Mucosa of descending colon (tissue), 3 donors: ENCODE data around the gene MRTFB. TPM values are rescaled to one million over a fixed set of nuclear protein-coding genes. Genes with fewer than 3 reads are reported as not detected.

Source experiments
- ATAC-seq: fragments of 200-7000 bp; cut with Tn5 transposase; one replicate; pipeline ENCODE4 v1.9.1; 2020; ENCODE audit warnings: mild to moderate bottlenecking, moderate library complexity
- DNase-seq, 3 donors: peaks; one replicate each; pipeline ENCODE4 v3.0.0-alpha.2; 2020
- H3K36me3 ChIP-seq: fragments of 200-600 bp; one replicate; pipeline ENCODE4 v1.8.0; 2021; ENCODE audit warnings: low read depth, mild to moderate bottlenecking
- H3K4me1 ChIP-seq: fragments of 200-600 bp; one replicate; pipeline ENCODE4 v1.8.0; 2021; ENCODE audit warnings: low read depth, mild to moderate bottlenecking
- H3K4me3 ChIP-seq: fragments of 200-600 bp; one replicate; pipeline ENCODE4 v1.8.0; 2021; ENCODE audit warnings: mild to moderate bottlenecking
- H3K9me3 ChIP-seq: fragments of 200-600 bp; one replicate; pipeline ENCODE4 v1.8.0; 2021; ENCODE audit warnings: mild to moderate bottlenecking
- CTCF ChIP-seq: fragments of 200-600 bp; IDR thresholded peaks from one replicate; pipeline ENCODE4 v1.8.0; 2022; ENCODE audit warnings: antibody characterized with exemption, mild to moderate bottlenecking
- intact Hi-C, 2 donors: fragments of 100-400 bp; cut with DNase I in 1 of 2; cut with micrococcal nuclease in 1 of 2; formaldehyde crosslinking; loops; one replicate each; pipeline versions ENCODE4 v1.11.0 to v1.11.1; 2022; cut with DNase I, micrococcal nuclease
- total RNA-seq, 3 donors: library from RNA; stranded (reverse); fragmentation: NEBNext Ultra II Directional in 2 of 3; extraction: Animal tissue kit (Norgen Biotek cat#: 25700) in 2 of 3; gene quantifications; one replicate each; pipeline versions ENCODE4 v1.2.1 to v1.2.4, GENCODE V29; 2021 to 2023
- donor health status: DM: no; HTN: no; CAD: no; lungs with moderate emphysema.
- donor health status: DM: no; HTN: no; CAD: no.
- donor health status: DM: no; HTN: yes; CAD: no.

MRTFB gene
- total RNA-seq, 3 donors from 2014 or later: 40.0 to 49.9 (median 40.0) TPM

DNA sequence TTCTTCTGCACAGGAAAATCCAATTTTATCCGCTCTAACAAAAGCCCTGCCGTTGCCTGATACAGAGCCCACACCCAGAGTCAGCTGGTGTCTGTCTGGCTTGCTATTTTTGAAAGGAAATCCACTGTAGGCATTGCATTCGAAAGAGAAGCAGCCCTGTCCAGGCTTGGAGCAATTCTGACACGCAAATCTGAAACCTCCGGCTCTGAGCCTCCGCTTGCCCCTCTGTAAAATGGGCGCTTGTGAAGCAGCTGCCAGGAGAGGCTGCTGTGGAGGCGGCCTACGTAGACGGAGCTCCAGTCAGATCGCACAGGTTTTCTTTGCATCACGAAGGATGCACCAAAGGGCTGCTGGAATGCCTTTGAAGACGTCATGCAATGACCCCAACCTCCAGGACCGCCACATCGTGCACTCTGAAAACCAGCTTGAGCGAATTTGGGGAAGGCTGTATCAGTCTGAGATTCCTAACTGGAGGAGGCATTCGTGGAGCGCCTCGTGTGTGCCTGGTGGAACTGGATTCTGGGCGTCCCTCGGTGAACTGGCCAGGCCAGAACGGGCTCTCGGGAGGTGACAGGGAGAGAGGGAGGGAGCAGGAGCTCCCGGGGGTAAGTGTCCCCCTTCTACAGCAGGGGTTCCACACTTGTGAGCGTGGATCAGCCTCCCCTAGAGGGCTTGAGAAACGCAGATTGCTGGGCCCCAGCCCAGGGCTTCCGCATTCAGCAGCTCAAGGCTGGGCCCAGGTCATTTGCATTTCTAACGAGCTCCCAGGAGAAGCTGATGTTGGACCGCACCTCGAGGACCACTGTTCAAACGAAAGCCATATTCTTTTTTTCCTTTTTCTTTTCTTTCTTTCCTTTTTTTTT, 215.5 kb downstream of the MRTFB start:
- Histone ChIP-seq H3K4me1 (peaks cover 11% of the 10 kb centered on the region), H3K9me3 (peaks cover 17% of the 10 kb centered on the region), H3K4me3 (no peak overlapping the region), H3K36me3 (no peaks in the 10 kb centered on the region)
- ATAC-seq: no peak
- intact Hi-C loops: no loop called here
- peak in 2 of 3 donors; percentile 39 to 48 for DNase-seq
- no peak for TF ChIP-seq CTCF

GRCh38 chr16:14289692-14290340, 218.7 kb downstream of the MRTFB start:
- intact Hi-C loops: no loop called here
- no peaks in the 10 kb centered on the region for H3K36me3 ChIP-seq
- no peak overlapping the region for H3K4me3 ChIP-seq
- TF ChIP-seq CTCF: no peak
- no peak for DNase-seq
- no peak for ATAC-seq
- H3K9me3 ChIP-seq: peaks cover 17% of the 10 kb centered on the region
- H3K4me1 ChIP-seq: peaks cover 7% of the 10 kb centered on the region

- ATAC-seq (no peak), DNase-seq (no peak)
- Histone ChIP-seq H3K9me3 (peaks cover 17% of the 10 kb centered on the region), H3K4me3 (no peak overlapping the region), H3K4me1 (peaks cover 3% of the 10 kb centered on the region), H3K36me3 (no peaks in the 10 kb centered on the region)
- TF ChIP-seq CTCF: no peak
- intact Hi-C loops: no loop called here
Observed at GRCh38 chr16:14291286-14291685, 220.2 kb downstream of the MRTFB start.

- Histone ChIP-seq H3K4me1 (no peaks in the 10 kb centered on the region), H3K4me3 (no peak overlapping the region), H3K9me3 (peaks cover 17% of the 10 kb centered on the region), H3K36me3 (no peaks in the 10 kb centered on the region)
- DNase-seq: no peak
- TF ChIP-seq CTCF: no peak
- ATAC-seq: no peak
- intact Hi-C loops: no loop called here
Observed at GRCh38 chr16:14292051-14292825, 221.1 kb downstream of the MRTFB start.

- intact Hi-C loops: no loop called here
- ATAC-seq (no peak), DNase-seq (no peak)
- Histone ChIP-seq H3K36me3 (no peaks in the 10 kb centered on the region), H3K4me1 (peaks cover 4% of the 10 kb centered on the region), H3K4me3 (no peak overlapping the region), H3K9me3 (no peaks in the 10 kb centered on the region)
- no peak for TF ChIP-seq CTCF
Observed at GRCh38 chr16:14296663-14297062, 225.5 kb downstream of the MRTFB start.
